Measurements from ENCODE around the gene TNK2.

DNA sequence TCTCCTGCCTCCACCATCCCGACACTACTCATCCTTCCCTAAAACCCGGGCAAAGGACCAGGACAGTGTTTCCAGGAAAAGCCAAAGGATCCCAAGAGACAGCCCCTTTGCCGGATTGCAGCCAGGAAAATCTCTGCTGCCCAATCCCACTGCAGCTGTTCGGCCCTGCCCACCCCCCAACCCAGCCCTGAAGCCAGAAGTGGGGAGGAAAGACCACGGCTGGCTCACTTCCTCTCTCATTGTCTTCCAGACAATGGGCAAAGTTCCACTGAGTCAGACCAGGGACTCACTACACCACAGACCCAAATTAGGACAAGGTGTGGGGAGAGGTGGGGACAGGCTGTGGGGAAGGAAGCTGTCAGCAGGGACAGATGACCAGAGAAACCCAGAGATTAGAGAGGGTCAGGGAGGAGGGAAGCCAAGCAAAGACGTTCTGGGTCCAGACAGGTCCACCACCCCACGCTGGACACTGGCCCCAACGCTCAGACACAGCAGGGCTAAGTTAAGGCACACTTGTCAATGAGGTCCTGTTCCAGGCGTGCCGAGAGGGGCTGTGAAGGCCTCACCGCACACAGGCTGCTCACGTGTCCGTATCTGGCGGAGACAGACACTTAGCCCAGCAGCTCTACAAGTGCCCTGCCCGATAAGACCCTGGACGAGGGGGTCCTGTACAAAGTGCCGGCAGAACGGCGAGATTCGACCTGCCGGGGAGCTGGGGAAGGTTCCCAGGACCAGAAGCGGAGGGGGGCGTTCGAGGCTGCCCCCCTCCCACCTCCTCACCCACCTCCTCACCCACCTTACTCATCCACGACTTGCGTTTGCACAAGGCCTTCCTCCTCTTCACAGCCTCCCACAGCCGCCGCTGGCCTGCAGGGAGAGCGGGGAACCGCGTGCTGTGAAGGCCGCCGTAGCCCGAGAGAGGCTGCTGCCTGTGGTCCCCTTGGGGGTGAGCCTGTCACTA, 21.9 kb downstream of the TNK2 start:
- no peak for TF ChIP-seq TAF1 (IDR thresholded peaks at IDR 0.05; ENCODE audit: low read depth, low read length)
- TF ChIP-seq CTCF (IDR thresholded peaks at IDR 0.05; ENCODE audit: control extremely low read depth in 1 of 3, insufficient read depth in 1 of 3, low read depth in 1 of 3, low read length in 3 of 3): no peak
- TF ChIP-seq BACH1 (IDR thresholded peaks at IDR 0.05; ENCODE audit: low read length): no peak
- TF ChIP-seq, protein P1, sequence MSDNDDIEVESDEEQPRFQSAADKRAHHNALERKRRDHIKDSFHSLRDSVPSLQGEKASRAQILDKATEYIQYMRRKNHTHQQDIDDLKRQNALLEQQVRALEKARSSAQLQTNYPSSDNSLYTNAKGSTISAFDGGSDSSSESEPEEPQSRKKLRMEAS (IDR thresholded peaks at IDR 0.05): no peak
- TF ChIP-seq TCF12 (IDR thresholded peaks at IDR 0.05; ENCODE audit: low read depth, low read length): no peak
